LNCAP (cell line): ENCODE measurements around the gene SLC25A52.

Experiments used
- CTCF ChIP-seq: fragments of 450-650 bp; IDR thresholded peaks from 2 replicates; pipeline ENCODE4 v1.5.1; 2017; ENCODE audit warnings: mild to moderate bottlenecking

The SLC25A52 gene

DNA sequence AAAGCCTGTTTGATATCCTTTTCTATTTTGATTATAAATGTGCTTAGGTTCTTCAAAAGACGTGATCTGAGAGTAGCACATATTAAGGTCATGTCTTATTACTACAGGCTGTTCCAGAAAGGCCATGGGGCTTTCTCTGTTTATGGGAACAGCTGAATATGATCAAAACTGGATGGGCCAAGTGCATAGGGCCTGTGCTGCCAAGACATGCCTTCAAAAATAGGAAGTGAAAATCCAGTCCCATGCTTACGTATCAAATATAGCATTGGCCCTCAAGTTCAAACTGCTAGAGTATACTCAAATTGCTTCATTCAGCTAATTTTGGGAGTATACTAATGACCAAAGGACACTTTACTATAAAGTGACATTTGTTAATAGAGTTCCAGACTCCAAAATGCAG, 24.1 kb downstream of the SLC25A52 start:
- TF ChIP-seq CTCF = no peak

DNA sequence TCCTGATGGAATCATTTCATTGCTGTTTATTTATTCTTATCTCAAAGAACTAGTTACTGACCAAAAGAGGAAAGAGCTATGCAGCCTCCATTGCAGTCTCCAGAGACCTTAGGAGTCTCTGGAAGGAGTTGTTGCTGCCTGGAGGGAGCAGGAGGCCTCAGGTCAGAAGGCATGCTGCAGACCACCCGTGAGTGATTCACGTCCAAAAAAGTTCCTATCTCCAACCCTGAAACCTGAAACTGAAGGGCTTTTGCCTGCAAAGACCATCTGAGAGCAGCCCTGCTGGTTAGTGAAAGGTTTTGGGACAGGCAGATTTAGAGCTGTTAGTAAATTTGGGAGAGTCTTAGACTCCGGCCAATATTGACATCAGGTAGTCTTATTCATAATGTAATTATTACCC, 29.1 kb downstream of the SLC25A52 start:
- TF ChIP-seq CTCF = no peak

- TF ChIP-seq CTCF = no peak
Observed at GRCh38 chr18:31723990-31724711, 36.5 kb downstream of the SLC25A52 start.

GRCh38 chr18:31723639-31723989, 37.1 kb downstream of the SLC25A52 start:
- no peak for TF ChIP-seq CTCF

DNA sequence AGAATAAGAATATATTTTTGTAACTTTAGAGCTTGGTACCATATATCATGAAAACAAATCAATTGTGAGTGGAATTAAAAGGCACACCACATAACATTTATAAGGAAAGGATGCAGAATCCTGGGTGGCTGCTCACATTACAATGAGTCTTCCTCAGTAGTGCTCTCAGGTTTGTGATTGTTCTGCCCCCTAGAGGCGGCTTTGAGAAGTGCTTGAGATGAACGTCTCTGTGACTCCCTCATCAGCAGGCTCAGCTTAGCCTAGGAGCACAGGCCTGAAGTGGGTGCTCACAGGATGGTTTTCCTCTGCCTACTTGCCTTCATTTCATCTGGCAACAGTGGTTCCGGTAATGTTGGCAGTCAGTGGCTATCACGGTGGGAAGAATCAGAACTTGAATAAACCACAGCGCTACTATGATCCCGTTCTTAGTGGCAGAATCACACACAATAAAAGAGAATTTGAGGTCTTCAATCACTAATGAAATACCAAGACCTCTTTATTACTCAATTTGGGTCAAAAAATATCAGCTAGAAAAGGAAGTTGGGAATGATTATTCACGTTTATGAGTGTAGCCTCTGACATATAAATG, 38.2 kb downstream of the SLC25A52 start:
- peak; percentile 88 for TF ChIP-seq CTCF

DNA sequence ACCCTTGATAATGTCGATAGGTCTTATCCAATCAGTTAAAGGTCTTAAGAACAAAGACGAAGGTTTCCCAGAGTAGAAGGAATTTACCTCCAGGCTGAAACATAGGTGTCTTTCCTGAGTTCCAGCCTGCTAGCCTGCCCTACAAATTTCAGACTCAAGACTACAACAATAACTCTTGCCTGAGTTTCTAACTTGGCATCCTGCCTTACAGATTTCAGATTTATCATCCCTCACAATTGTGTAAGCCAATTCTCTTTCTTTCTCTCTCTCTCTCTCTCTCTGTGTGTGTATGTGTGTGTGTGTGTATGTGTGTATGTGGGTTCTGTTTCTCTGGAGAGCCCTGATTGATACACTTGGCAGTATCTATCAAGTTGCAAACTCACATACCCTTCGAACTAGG, 39.1 kb downstream of the SLC25A52 start:
- no peak for TF ChIP-seq CTCF

DNA sequence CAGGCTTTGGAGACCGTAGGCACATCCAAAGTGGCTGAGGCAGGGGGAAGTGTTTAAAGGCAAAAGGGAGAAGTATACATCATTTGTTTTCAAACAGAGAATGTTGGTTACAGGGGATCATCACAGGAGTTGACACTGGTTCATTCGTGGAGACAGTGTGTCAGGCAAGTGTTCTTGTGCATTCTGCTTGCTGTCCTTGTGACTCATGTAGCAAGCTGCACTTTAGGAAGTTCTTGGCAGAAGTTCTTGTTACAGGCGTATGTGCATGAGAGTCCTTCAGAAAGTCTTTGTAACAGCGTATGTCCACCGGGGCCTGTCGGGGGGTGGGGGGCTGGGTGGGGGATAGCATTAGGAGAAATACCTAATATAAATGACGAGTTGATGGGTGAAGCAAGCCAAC, 39.8 kb downstream of the SLC25A52 start:
- no peak for TF ChIP-seq CTCF
